NCI-H526 (cell line): ENCODE data around the gene RPS21.
A peak's percentile ranks its signal among the peaks of the same experiment; 100 is the strongest.
"Not testable (repeated sequence)": the region's sequence is repeated elsewhere in the genome, so short reads cannot be mapped to it uniquely, and the experiment has no call there.

Source experiments
- DNase-seq, 2 experiments: peaks; one replicate each; lab custom pipeline; 2025; lab: John Stamatoyannopoulos, UW

The RPS21 gene

GRCh38 chr20:62365814-62366369 is 21.0 kb upstream of the RPS21 start:
- DNase-seq = peak; percentile 71 to 90

- DNase-seq = peak; percentile 50 to 92
Observed at GRCh38 chr20:62366370-62367135, 20.4 kb upstream of the RPS21 start.

- DNase-seq = peak in 1 of 2 experiments; percentile 89
Observed at GRCh38 chr20:62367136-62367632, 19.7 kb upstream of the RPS21 start, which contains the start of gene LAMA5. Gene LAMA5 (minus strand): TSS chr20:62367312. CDS start chr20:62367245, 67 bp downstream.

- DNase-seq = peak; percentile 46 to 88
Observed at GRCh38 chr20:62367633-62368391, 19.1 kb upstream of the RPS21 start.

- peak; percentile 36 to 78 for DNase-seq
Observed at GRCh38 chr20:62368392-62368975, 18.4 kb upstream of the RPS21 start.

- DNase-seq = peak in 1 of 2 experiments; percentile 72
Observed at GRCh38 chr20:62368976-62369814, 17.7 kb upstream of the RPS21 start.

GRCh38 chr20:62369815-62370114 is 17.1 kb upstream of the RPS21 start:
- DNase-seq = no peak

- DNase-seq = no peak
Observed at GRCh38 chr20:62370115-62370806, 16.6 kb upstream of the RPS21 start.

GRCh38 chr20:62370807-62371587 is 15.9 kb upstream of the RPS21 start:
- DNase-seq = no peak

GRCh38 chr20:62371588-62372041 is 15.3 kb upstream of the RPS21 start:
- no peak for DNase-seq

GRCh38 chr20:62372042-62372993 is 14.6 kb upstream of the RPS21 start:
- no peak for DNase-seq

- DNase-seq = not testable (repeated sequence)
Observed at GRCh38 chr20:62373631-62374179, 13.2 kb upstream of the RPS21 start.

GRCh38 chr20:62374331-62375152 is 12.4 kb upstream of the RPS21 start:
- no peak for DNase-seq

- DNase-seq = peak in 1 of 2 experiments; percentile 41
Observed at GRCh38 chr20:62376112-62377063, 10.5 kb upstream of the RPS21 start.

- no peak for DNase-seq
Observed at GRCh38 chr20:62377064-62377461, 9.8 kb upstream of the RPS21 start.

GRCh38 chr20:62377615-62378178 is 9.2 kb upstream of the RPS21 start:
- DNase-seq = no peak
